Epithelial cell of esophagus (primary cell): ENCODE measurements around the gene HMHB1.
A peak's percentile ranks its signal among the peaks of the same experiment; 100 is the strongest.

ENCODE experiments used
- DNase-seq: peaks from one replicate; pipeline ENCODE4 v3.0.0; 2010; ENCODE audit warnings: low read depth
- H3K4me3 ChIP-seq: 2 replicates; pipeline ENCODE4 v1.5.1; 2011; ENCODE audit warnings: mild to moderate bottlenecking, low read length, control low read depth
- CTCF ChIP-seq: IDR thresholded peaks from 2 replicates; pipeline ENCODE4 v1.5.1; 2011; ENCODE audit warnings: low read depth, mild to moderate bottlenecking, low read length, control low read depth, inconsistent platforms; ENCODE audit not compliant: insufficient read depth; ENCODE audit errors: missing control alignments

The HMHB1 gene

GRCh38 chr5:143837306-143837848, 25.4 kb downstream of the HMHB1 start:
- no peak for TF ChIP-seq CTCF
- H3K4me3 ChIP-seq, result no peak overlapping the region
- DNase-seq, result no peak

GRCh38 chr5:143841446-143841845, 29.5 kb downstream of the HMHB1 start:
- no peak overlapping the region for H3K4me3 ChIP-seq
- TF ChIP-seq CTCF, result no peak
- DNase-seq, result no peak

- TF ChIP-seq CTCF, result no peak
- no peak overlapping the region for H3K4me3 ChIP-seq
- no peak for DNase-seq
These were observed 31.0 kb downstream of the HMHB1 start for GRCh38 chr5:143842920-143843319.

GRCh38 chr5:143843461-143843860, 31.5 kb downstream of the HMHB1 start:
- DNase-seq, result no peak
- no peak overlapping the region for H3K4me3 ChIP-seq
- TF ChIP-seq CTCF, result no peak

GRCh38 chr5:143850050-143850683, 38.2 kb downstream of the HMHB1 start:
- TF ChIP-seq CTCF, result no peak
- no peak overlapping the region for H3K4me3 ChIP-seq
- DNase-seq, result peak; percentile 26

GRCh38 chr5:143851383-143851782, 39.4 kb downstream of the HMHB1 start:
- no peak for TF ChIP-seq CTCF

GRCh38 chr5:143860211-143860610, 48.2 kb downstream of the HMHB1 start:
- no peak overlapping the region for H3K4me3 ChIP-seq
- no peak for DNase-seq
- peak; percentile 24 for TF ChIP-seq CTCF

More at GRCh38 chr5:143851383-143851782, 39.4 kb downstream of the HMHB1 start:
- DNase-seq, result no peak
- H3K4me3 ChIP-seq, result no peak overlapping the region
